A673 (cell line): Measurements from ENCODE around the gene GCDH.

Source experiments
- EZH2 ChIP-seq: fragments of 200-600 bp; sonication (generic); IDR thresholded peaks from 2 replicates; pipeline ENCODE4 v1.6.1; 2017; ENCODE audit warnings: borderline replicate concordance, low read depth, mild to moderate bottlenecking, mixed read lengths, antibody characterized with exemption, low read length; ENCODE audit not compliant: poor library complexity, severe bottlenecking
- TF ChIP-seq, protein P1 (sequence below): fragments of 300-800, 200-600 bp; sonication (generic); conservative IDR thresholded peaks from 2 replicates; pipeline ENCODE4 v1.5.1; 2017; ENCODE audit warnings: low read depth, mild to moderate bottlenecking, antibody characterized with exemption, low read length, moderate library complexity, mixed read lengths

DNA sequence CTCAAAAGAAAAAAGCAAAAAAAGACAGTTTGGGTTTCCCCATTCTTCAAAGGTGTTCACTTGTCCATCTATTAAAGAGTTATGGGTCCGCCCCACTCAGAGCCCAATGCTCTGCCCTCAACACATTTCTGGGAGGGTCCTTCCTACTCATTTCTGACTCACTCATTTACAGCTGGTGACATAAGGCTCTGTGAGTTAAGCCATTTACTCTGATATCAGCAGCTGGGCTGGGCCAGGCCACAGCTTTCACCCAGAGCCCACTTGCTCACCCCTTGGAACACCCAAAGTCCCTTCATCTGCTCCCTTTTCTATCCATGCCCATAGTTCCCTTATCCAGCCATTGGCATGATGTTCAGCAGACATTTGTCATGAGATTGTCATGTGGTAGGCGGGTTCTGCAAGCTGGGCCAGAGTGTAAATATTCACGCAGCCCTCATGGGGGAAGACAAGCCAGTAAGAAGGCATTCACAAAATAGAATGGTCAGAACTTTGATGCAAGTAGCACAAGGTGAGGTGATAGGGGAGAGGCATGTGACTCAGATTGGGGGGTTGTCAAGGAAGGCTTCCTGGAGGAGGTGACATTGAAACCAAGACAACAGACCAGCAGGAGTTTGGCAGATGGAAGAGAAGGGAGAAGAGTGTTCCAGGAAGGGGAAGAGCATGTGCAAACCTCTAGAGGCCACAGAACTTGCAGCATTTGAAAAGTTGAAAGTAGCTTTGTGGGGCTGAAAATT, 46.8 kb upstream of the GCDH start:
- TF ChIP-seq, protein P1, sequence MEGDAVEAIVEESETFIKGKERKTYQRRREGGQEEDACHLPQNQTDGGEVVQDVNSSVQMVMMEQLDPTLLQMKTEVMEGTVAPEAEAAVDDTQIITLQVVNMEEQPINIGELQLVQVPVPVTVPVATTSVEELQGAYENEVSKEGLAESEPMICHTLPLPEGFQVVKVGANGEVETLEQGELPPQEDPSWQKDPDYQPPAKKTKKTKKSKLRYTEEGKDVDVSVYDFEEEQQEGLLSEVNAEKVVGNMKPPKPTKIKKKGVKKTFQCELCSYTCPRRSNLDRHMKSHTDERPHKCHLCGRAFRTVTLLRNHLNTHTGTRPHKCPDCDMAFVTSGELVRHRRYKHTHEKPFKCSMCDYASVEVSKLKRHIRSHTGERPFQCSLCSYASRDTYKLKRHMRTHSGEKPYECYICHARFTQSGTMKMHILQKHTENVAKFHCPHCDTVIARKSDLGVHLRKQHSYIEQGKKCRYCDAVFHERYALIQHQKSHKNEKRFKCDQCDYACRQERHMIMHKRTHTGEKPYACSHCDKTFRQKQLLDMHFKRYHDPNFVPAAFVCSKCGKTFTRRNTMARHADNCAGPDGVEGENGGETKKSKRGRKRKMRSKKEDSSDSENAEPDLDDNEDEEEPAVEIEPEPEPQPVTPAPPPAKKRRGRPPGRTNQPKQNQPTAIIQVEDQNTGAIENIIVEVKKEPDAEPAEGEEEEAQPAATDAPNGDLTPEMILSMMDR: no peak
- no peak for TF ChIP-seq EZH2
